Measurements from ENCODE around the gene ATPAF2.

The ATPAF2 gene

GRCh38 chr17:17985555-17985954, 53.4 kb downstream of the ATPAF2 start:
- no peak for DNase-seq (ENCODE audit: low read depth in 2 of 2)

GRCh38 chr17:17985153-17985552, 53.8 kb downstream of the ATPAF2 start:
- no peak for DNase-seq (ENCODE audit: low read depth in 2 of 2)

- DNase-seq (ENCODE audit: low read depth in 2 of 2), result no peak
These were observed 55.2 kb downstream of the ATPAF2 start for GRCh38 chr17:17983776-17984175.

- no peak for DNase-seq (ENCODE audit: low read depth in 2 of 2)
These were observed 55.6 kb downstream of the ATPAF2 start for GRCh38 chr17:17983376-17983775.

GRCh38 chr17:17982801-17983200, 56.2 kb downstream of the ATPAF2 start:
- no peak for DNase-seq (ENCODE audit: low read depth in 2 of 2)

GRCh38 chr17:17981330-17981729, 57.6 kb downstream of the ATPAF2 start:
- DNase-seq (ENCODE audit: low read depth in 2 of 2), result no peak

- DNase-seq (ENCODE audit: low read depth in 2 of 2), result no peak
These were observed 59.2 kb downstream of the ATPAF2 start for GRCh38 chr17:17979778-17980177.

- DNase-seq (ENCODE audit: low read depth in 2 of 2), result no peak
These were observed 60.2 kb downstream of the ATPAF2 start for GRCh38 chr17:17978481-17979424.

GRCh38 chr17:17976931-17977570, 61.9 kb downstream of the ATPAF2 start:
- no peak for DNase-seq (ENCODE audit: low read depth in 2 of 2)

- no peak for DNase-seq (ENCODE audit: low read depth in 2 of 2)
These were observed 63.5 kb downstream of the ATPAF2 start for GRCh38 chr17:17975436-17975835.

GRCh38 chr17:17972952-17973254, 66.1 kb downstream of the ATPAF2 start:
- no peak for DNase-seq (ENCODE audit: low read depth in 2 of 2)

GRCh38 chr17:17972126-17972951, 66.6 kb downstream of the ATPAF2 start, which contains the start of the genes DRC3 and TOM1L2:
DRC3 (plus strand) TSS chr17:17972862; CDS start chr17:17977599, 4,737 bp downstream.
TOM1L2 (minus strand) TSS chr17:17972400; CDS start chr17:17972313, 87 bp downstream.
- DNase-seq (ENCODE audit: low read depth in 2 of 2), result peak; percentile 99 to 100

GRCh38 chr17:17971431-17972125, 67.4 kb downstream of the ATPAF2 start:
- peak in 1 of 2 donors; percentile 1 for DNase-seq (ENCODE audit: low read depth in 2 of 2)

GRCh38 chr17:17970699-17971430, 68.1 kb downstream of the ATPAF2 start:
- no peak for DNase-seq (ENCODE audit: low read depth in 2 of 2)
